ENCODE measurements around the gene MIXL1. TPM values are rescaled to one million over a fixed set of nuclear protein-coding genes. Genes with fewer than 3 reads are reported as not detected.

The MIXL1 gene
- total and polyA plus RNA-seq, 12 donors, result 0.06 to 0.27 TPM; not detected in 10

GRCh38 chr1:226212545-226212944 is 10.9 kb upstream of the MIXL1 start:
- no peak overlapping the region for H3K27ac ChIP-seq
- no peaks in the 10 kb centered on the region for H3K4me1 ChIP-seq (replicated peaks in 1 of 2)
- no peak overlapping the region for H3K4me3 ChIP-seq
- no peaks in the 10 kb centered on the region for H3K9me3 ChIP-seq (replicated peaks in 1 of 3)
- H3K36me3 ChIP-seq (replicated peaks in 1 of 2), result no peaks in the 10 kb centered on the region
- intact Hi-C loops (cut with DNase I), result no loop called here
- TF ChIP-seq POLR2A (IDR thresholded peaks at IDR 0.05) (no peak), CTCF (IDR thresholded peaks at IDR 0.05) (no peak)
- no peak for DNase-seq
- H3K27me3 ChIP-seq, result no peaks in the 10 kb centered on the region
- 76 to 86% (median 80%) methylated on average over 5 to 8 of the region's 8 CpGs for WGBS, 4 donors

GRCh38 chr1:226215239-226215638 is 8.2 kb upstream of the MIXL1 start:
- Histone ChIP-seq H3K27me3 (no peaks in the 10 kb centered on the region), H3K4me3 (no peak overlapping the region), H3K9me3 (replicated peaks in 1 of 3) (no peaks in the 10 kb centered on the region), H3K27ac (no peak overlapping the region), H3K4me1 (replicated peaks in 1 of 2) (no peaks in the 10 kb centered on the region), H3K36me3 (replicated peaks in 1 of 2) (no peaks in the 10 kb centered on the region)
- WGBS, 4 donors, result 70 to 84% (median 77%) methylated on average over 5 of the region's 5 CpGs
- no peak for DNase-seq
- TF ChIP-seq POLR2A (IDR thresholded peaks at IDR 0.05) (no peak), CTCF (IDR thresholded peaks at IDR 0.05) (no peak)
- intact Hi-C loops (cut with DNase I), result no loop called here

DNA sequence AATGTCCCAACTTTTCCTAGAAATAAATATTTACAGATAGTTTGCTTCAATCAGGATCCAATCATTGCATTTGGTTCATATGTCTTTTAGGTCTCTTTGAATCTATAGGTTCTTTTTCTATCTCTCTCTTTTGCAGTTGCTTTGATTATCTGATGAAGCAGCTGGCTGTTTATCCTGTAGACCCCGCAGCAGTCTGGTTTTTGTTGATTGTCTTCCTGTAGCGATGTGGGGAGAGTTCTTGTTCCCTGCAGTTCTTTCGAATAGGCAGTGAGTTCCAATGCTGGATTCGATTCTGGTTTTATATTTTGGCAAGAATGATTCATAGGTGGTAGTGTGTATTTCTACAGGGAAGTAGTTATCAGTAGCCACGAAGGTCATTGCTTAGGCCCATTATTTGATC is 7.4 kb upstream of the MIXL1 start:
- Histone ChIP-seq H3K4me3 (no peak overlapping the region), H3K9me3 (replicated peaks in 1 of 3) (no peaks in the 10 kb centered on the region), H3K27me3 (no peaks in the 10 kb centered on the region), H3K27ac (no peak overlapping the region), H3K4me1 (replicated peaks in 1 of 2) (no peaks in the 10 kb centered on the region), H3K36me3 (replicated peaks in 1 of 2) (no peaks in the 10 kb centered on the region)
- TF ChIP-seq POLR2A (IDR thresholded peaks at IDR 0.05) (no peak), CTCF (IDR thresholded peaks at IDR 0.05) (no peak)
- no peak for DNase-seq
- intact Hi-C loops (cut with DNase I), result no loop called here
- WGBS, 4 donors, result 55 to 61% (median 58%) methylated on average over 5 of the region's 5 CpGs

DNA sequence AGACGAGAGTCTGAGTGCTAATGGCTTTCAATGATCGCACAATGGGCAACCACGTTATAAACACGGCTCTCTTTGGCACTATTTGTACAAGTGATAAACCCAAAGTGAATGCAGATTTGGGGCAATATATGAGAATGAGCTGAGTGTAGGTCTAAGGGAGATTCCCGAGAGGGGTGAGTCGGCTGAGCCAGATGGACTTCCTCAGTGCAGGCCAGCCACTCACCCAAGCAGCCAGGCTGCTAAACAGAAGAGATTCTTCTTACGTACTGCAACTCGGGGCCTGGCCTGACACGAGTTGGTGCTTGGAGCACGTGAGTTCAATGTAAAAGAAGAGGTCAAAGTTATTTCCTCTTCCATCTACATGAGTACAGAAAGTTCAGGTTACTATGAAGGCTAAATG is 6.2 kb upstream of the MIXL1 start:
- no peak for TF ChIP-seq CTCF (IDR thresholded peaks at IDR 0.05)
- no peak for TF ChIP-seq POLR2A (IDR thresholded peaks at IDR 0.05)
- H3K27ac ChIP-seq, result no peak overlapping the region
- no peak overlapping the region for H3K4me3 ChIP-seq
- H3K4me1 ChIP-seq (replicated peaks in 1 of 2), result no peaks in the 10 kb centered on the region
- H3K36me3 ChIP-seq (replicated peaks in 1 of 2), result no peaks in the 10 kb centered on the region
- no peaks in the 10 kb centered on the region for H3K27me3 ChIP-seq
- H3K9me3 ChIP-seq (replicated peaks in 1 of 3), result no peaks in the 10 kb centered on the region
- 73 to 80% (median 80%) methylated on average over 10 of the region's 10 CpGs for WGBS, 4 donors
- intact Hi-C loops (cut with DNase I), result no loop called here
- no peak for DNase-seq

Measured in adrenal gland (tissue), 12 donors.